CD4-positive, alpha-beta T cell treated with Interferon alpha-2 for 1 hour (primary cell): Measurements from ENCODE around the gene PLP1.
"Not testable (repeated sequence)": the region's sequence is repeated elsewhere in the genome, so short reads cannot be mapped to it uniquely, and the experiment has no call there.

Experiments
- DNase-seq, 2 donors: peaks; one replicate each; pipeline ENCODE4 v3.0.0-alpha.2; 2020 to 2022

Gene PLP1

DNA sequence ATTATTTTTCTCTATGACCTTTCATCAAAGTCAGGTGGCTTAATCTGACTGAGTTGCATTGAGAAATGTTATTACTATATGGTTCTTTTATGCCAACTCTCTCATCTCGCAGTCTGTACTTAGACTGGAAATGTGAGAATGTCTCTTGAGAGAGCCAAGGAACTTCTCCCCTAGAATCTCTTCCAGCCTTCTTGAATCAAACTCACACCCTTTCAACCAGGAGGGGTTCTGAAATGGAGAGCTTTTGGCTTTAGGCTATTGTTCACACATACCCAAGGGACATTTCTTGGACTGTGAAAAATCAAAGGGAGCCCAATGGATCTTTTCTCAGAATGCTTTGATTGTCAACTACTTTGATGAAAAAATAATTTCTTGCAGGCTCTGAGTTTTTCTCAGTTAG is 5.1 kb downstream of the PLP1 start:
- no peak for DNase-seq

GRCh38 chrX:103782640-103783039 is 6.0 kb downstream of the PLP1 start:
- DNase-seq: no peak

DNA sequence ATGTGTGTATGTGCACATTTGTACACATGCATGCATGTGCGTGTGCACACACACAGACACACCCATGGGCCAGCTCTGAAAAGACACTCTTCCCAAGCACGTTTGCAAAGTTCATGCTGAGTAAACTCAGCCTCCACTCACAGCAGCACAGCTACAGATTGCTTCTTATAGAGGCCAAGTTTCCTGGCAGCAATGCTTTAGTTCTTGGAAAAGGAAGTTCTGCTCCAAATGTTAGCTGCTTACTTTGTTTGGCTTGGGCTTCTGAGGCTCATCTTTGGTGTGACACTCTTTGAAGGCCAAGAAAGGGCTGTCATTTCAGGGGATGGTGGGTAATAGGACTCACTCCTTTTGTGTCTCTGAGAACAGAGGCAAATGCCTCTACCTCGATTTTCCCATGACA is 6.6 kb downstream of the PLP1 start:
- DNase-seq: no peak

DNA sequence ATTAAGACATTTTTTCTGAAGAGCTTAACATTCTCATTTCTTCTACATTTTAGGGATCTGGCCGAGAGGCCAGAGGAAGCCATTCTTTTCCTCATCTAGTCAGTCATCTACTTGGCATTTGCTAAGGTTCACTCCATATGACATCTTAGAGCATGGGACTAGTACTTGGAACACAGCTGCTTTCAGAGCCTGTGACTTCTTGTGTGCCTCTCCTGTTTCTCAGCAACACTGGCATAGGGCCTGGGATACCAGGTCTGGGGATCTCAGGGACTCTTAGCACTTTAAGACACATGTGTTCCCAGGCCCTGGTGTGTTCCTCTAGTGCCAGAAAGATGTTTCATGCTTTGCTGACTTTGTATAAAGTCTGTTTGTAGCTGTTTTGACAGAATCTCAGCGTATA is 7.3 kb downstream of the PLP1 start:
- no peak for DNase-seq

DNA sequence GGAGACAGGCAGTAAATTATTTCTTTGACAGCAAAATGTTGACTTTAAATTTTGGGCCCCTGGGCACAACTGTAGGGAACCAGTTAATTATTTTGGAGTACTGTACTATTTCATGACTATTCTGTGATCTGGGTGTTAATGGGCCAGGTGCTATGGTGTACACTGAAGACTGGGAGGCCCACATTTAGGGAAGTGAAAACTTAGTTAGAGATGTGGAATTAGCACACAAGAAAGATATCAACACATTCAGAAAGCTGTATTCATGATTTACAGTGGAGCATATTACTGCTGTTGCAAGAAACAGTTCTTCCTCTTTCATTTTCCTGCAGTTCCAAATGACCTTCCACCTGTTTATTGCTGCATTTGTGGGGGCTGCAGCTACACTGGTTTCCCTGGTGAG is 12.4 kb downstream of the PLP1 start:
- DNase-seq: no peak

GRCh38 chrX:103791228-103791627 is 14.6 kb downstream of the PLP1 start:
- no peak for DNase-seq

DNA sequence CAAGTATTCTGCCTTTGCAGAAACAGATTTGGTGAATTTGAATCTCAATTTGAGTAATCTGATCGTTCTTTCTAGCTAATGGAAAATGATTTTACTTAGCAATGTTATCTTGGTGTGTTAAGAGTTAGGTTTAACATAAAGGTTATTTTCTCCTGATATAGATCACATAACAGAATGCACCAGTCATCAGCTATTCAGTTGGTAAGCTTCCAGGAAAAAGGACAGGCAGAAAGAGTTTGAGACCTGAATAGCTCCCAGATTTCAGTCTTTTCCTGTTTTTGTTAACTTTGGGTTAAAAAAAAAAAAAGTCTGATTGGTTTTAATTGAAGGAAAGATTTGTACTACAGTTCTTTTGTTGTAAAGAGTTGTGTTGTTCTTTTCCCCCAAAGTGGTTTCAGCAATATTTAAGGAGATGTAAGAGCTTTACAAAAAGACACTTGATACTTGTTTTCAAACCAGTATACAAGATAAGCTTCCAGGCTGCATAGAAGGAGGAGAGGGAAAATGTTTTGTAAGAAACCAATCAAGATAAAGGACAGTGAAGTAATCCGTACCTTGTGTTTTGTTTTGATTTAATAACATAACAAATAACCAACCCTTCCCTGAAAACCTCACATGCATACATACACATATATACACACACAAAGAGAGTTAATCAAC is 15.3 kb downstream of the PLP1 start:
- DNase-seq: no peak

- no peak for DNase-seq
Measured at GRCh38 chrX:103792916-103793544, 16.4 kb downstream of the PLP1 start.

GRCh38 chrX:103793545-103793940 is 16.9 kb downstream of the PLP1 start:
- DNase-seq: no peak

DNA sequence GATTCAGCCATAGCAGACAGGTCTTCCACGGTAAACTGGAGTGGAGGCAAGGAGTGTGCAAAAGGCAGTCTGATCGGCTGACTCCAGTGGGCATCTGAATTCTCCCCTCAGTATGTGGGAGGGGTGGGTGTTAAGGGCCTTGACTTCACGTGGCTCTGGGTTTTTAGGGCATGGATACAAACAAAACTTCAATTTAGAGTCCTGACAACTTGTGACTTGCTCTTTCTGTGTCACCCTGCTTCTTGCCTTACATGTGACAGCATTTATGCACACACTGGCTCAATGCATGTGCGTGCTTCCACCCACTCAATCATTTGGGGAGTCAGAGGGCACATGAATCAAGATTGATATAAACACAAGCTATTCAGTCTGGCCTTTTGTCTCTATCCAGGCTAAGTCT is 17.5 kb downstream of the PLP1 start:
- no peak for DNase-seq

GRCh38 chrX:103797691-103798090 is 21.1 kb downstream of the PLP1 start:
- DNase-seq: no peak

GRCh38 chrX:103800318-103800717 is 23.7 kb downstream of the PLP1 start:
- DNase-seq: no peak

- DNase-seq: no peak
Measured at GRCh38 chrX:103805860-103806259, 29.2 kb downstream of the PLP1 start.

DNA sequence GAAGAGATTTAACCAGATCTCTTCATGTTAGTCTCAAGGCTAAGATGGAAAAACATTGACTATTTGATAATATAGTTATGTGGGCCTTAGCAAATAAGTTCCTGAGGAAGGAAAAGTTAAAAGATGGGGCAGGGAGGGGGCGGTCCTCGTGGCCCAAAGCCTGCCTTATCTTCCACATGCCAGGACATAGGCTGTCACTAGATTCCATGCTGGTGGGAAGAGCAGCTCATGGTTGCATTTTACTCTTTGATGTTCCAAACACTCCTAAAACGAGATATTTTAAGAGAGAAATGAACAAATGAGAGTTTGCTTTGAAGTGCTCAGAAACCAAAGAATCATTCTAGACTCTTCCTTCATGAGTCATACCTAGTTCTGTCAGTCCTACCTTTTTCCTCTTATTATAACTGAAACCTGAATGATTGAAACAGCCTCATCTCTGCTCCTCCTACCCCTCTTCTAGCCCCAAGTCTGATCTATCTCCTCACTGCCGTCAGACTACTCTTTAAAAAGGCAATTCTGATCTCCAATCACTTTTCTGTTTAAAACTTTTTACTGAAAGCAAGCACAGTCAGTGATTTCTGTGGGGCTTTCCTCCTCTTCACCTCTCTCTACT is 30.3 kb downstream of the PLP1 start:
- no peak for DNase-seq

- DNase-seq: no peak
Measured at GRCh38 chrX:103811858-103812257, 35.2 kb downstream of the PLP1 start.

DNA sequence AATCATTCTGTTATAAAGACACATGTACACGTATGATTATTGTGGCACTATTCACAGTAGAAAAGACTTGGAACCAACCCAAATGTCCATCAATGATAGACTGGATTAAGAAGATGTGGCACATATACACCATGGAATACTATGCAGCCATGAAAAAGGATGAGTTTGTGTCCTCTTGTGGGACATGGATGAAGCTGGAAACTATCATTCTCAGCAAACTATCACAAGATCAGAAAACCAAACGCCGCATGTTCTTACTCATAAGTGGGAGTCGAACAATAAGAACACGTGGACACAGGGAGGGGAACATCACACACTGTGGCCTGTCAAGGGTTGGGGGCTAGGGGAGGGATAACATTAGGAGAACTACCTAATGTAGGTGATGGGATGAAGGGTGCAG is 40.5 kb downstream of the PLP1 start:
- not testable (repeated sequence) for DNase-seq

GRCh38 chrX:103817502-103817901 is 40.9 kb downstream of the PLP1 start:
- peak in 1 of 2 donors; percentile 65 for DNase-seq

- no peak for DNase-seq
Measured at GRCh38 chrX:103818842-103819619, 42.4 kb downstream of the PLP1 start.

- not testable (repeated sequence) for DNase-seq
Measured at GRCh38 chrX:103820802-103821201, 44.2 kb downstream of the PLP1 start.

- DNase-seq: no peak
Measured at GRCh38 chrX:103823591-103823990, 47.0 kb downstream of the PLP1 start.

DNA sequence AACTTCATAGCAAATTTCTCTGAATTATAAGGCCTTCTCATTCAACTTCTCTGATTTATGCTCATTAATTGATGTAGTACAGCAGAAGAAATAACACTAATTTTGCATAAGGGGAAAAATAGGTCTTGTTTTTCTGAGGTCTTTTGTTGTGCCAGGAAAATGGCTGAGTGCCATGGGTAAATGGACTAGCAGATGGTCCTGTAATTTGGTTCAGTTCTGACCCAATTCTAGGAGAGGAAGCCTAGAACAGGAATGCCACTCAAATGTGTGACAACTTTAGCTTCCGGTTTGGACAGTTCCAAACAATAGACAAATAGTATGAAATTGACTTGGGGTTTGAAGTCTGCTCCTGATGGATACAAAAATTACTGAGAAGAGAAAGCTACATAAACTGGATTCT is 49.2 kb downstream of the PLP1 start:
- no peak for DNase-seq

GRCh38 chrX:103828529-103828928 is 51.9 kb downstream of the PLP1 start:
- DNase-seq: no peak

GRCh38 chrX:103830848-103831247 is 54.2 kb downstream of the PLP1 start:
- DNase-seq: no peak

GRCh38 chrX:103831342-103831802 is 54.7 kb downstream of the PLP1 start:
- DNase-seq: peak in 1 of 2 donors; percentile 70
